RCC 7860 (cell line): ENCODE measurements around the gene PHF14.

Source experiments
- DNase-seq: peaks from one replicate; pipeline ENCODE4 v3.0.0-alpha.2; 2015; ENCODE audit warnings: low spot score
- FAIRE-seq: peaks from 2 replicates; lab custom pipeline; 2012; peaks lifted over from hg19 to GRCh38; lab: Jason Lieb, UNC

The PHF14 gene

GRCh38 chr7:11170175-11170574 lies 196.5 kb downstream of the PHF14 start:
- FAIRE-seq, result no peak

GRCh38 chr7:11170863-11171568 lies 197.3 kb downstream of the PHF14 start:
- no peak for FAIRE-seq

More at GRCh38 chr7:11170175-11170574, 196.5 kb downstream of the PHF14 start:
- no peak for DNase-seq

GRCh38 chr7:11171569-11172192 lies 198.0 kb downstream of the PHF14 start:
- no peak for DNase-seq
- no peak for FAIRE-seq

More at GRCh38 chr7:11170863-11171568, 197.3 kb downstream of the PHF14 start:
- no peak for DNase-seq

GRCh38 chr7:11172835-11173234 lies 199.2 kb downstream of the PHF14 start:
- DNase-seq (no peak), FAIRE-seq (no peak)

GRCh38 chr7:11175371-11175770 lies 201.7 kb downstream of the PHF14 start:
- DNase-seq (no peak), FAIRE-seq (no peak)

GRCh38 chr7:11175887-11176286 lies 202.2 kb downstream of the PHF14 start:
- FAIRE-seq (no peak), DNase-seq (no peak)

- no peak for FAIRE-seq
- DNase-seq, result no peak
Measured at GRCh38 chr7:11176985-11177555, 203.4 kb downstream of the PHF14 start.

GRCh38 chr7:11177793-11178192 lies 204.1 kb downstream of the PHF14 start:
- no peak for DNase-seq
- no peak for FAIRE-seq

- no peak for FAIRE-seq
Measured at GRCh38 chr7:11181590-11181989, 207.9 kb downstream of the PHF14 start.

GRCh38 chr7:11182736-11183135 lies 209.1 kb downstream of the PHF14 start:
- no peak for DNase-seq
- FAIRE-seq, result no peak

More at GRCh38 chr7:11181590-11181989, 207.9 kb downstream of the PHF14 start:
- no peak for DNase-seq

- no peak for DNase-seq
- no peak for FAIRE-seq
Measured at GRCh38 chr7:11185179-11185815, 211.6 kb downstream of the PHF14 start.

GRCh38 chr7:11188529-11189310 lies 215.0 kb downstream of the PHF14 start:
- no peak for FAIRE-seq
- DNase-seq, result no peak

GRCh38 chr7:11191081-11191480 lies 217.4 kb downstream of the PHF14 start:
- DNase-seq (no peak), FAIRE-seq (no peak)

GRCh38 chr7:11191574-11192220 lies 218.0 kb downstream of the PHF14 start:
- DNase-seq, result no peak
- FAIRE-seq, result no peak

- DNase-seq, result no peak
Measured at GRCh38 chr7:11192506-11192905, 218.8 kb downstream of the PHF14 start.

GRCh38 chr7:11193131-11193867 lies 219.6 kb downstream of the PHF14 start:
- DNase-seq (no peak), FAIRE-seq (no peak)

More at GRCh38 chr7:11192506-11192905, 218.8 kb downstream of the PHF14 start:
- FAIRE-seq, result no peak

GRCh38 chr7:11193888-11194287 lies 220.2 kb downstream of the PHF14 start:
- FAIRE-seq (no peak), DNase-seq (no peak)

- no peak for FAIRE-seq
Measured at GRCh38 chr7:11194492-11194891, 220.8 kb downstream of the PHF14 start.

GRCh38 chr7:11195502-11195901 lies 221.8 kb downstream of the PHF14 start:
- DNase-seq, result no peak
- no peak for FAIRE-seq

More at GRCh38 chr7:11194492-11194891, 220.8 kb downstream of the PHF14 start:
- DNase-seq, result no peak

GRCh38 chr7:11196143-11196542 lies 222.5 kb downstream of the PHF14 start:
- FAIRE-seq, result no peak

More at GRCh38 chr7:11196143-11196542, 222.5 kb downstream of the PHF14 start:
- DNase-seq, result no peak
